KMS-11 (cell line): ENCODE measurements around the gene TMEM184B.
A peak's percentile ranks its signal among the peaks of the same experiment; 100 is the strongest.

Source experiments
- H2AFZ ChIP-seq: fragments of 200-600 bp; sonication (generic); 2 replicates; pipeline ENCODE4 v1.6.1; 2016; ENCODE audit warnings: antibody characterized with exemption, mixed run types, low read depth
- H3K27ac ChIP-seq: fragments of 200-600 bp; sonication (generic); 2 replicates; pipeline ENCODE4 v1.6.1; 2016; ENCODE audit warnings: mild to moderate bottlenecking, mixed run types
- H3K27me3 ChIP-seq: fragments of 200-600 bp; sonication (generic); 2 replicates; pipeline ENCODE4 v1.6.1; 2017; ENCODE audit warnings: mild to moderate bottlenecking, low read depth, mixed run types, moderate library complexity; ENCODE audit not compliant: insufficient read depth
- H3K36me3 ChIP-seq: fragments of 200-600 bp; sonication (generic); 2 replicates; pipeline ENCODE4 v1.6.1; 2017; ENCODE audit warnings: mild to moderate bottlenecking, mixed run types; ENCODE audit not compliant: insufficient read depth
- H3K4me1 ChIP-seq: fragments of 200-600 bp; sonication (generic); 2 replicates; pipeline ENCODE4 v1.6.1; 2016; ENCODE audit warnings: mild to moderate bottlenecking, low read depth, mixed run types; ENCODE audit not compliant: poor library complexity, severe bottlenecking
- H3K4me2 ChIP-seq: fragments of 200-600 bp; sonication (generic); 2 replicates; pipeline ENCODE4 v1.7.0; 2016; ENCODE audit warnings: mild to moderate bottlenecking, mixed run types
- H3K4me3 ChIP-seq: fragments of 200-600 bp; sonication (generic); IDR thresholded peaks from 2 replicates; pipeline ENCODE4 v1.6.1; 2017; ENCODE audit warnings: low read depth, low read length, mixed read lengths; ENCODE audit not compliant: insufficient read depth
- H3K79me2 ChIP-seq: fragments of 200-600 bp; sonication (generic); 2 replicates; pipeline ENCODE4 v1.6.1; 2016; ENCODE audit warnings: low read depth, mixed run types; ENCODE audit not compliant: insufficient read depth
- H3K9ac ChIP-seq: fragments of 200-600 bp; sonication (generic); 2 replicates; pipeline ENCODE4 v1.6.1; 2016; ENCODE audit warnings: mild to moderate bottlenecking, mixed run types
- H4K20me1 ChIP-seq: fragments of 200-600 bp; sonication (generic); 2 replicates; pipeline ENCODE4 v1.6.1; 2016; ENCODE audit warnings: mild to moderate bottlenecking, mixed run types; ENCODE audit not compliant: insufficient read depth
- CTCF ChIP-seq: fragments of 200-600 bp; sonication (generic); conservative IDR thresholded peaks from 2 replicates; pipeline ENCODE4 v1.6.1; 2017; ENCODE audit warnings: low read depth, mild to moderate bottlenecking, antibody characterized with exemption, low read length, moderate library complexity, mixed read lengths

The TMEM184B gene

GRCh38 chr22:38176170-38176741 lies 96.6 kb downstream of the TMEM184B start:
- Histone ChIP-seq H3K9ac (peak overlapping the region; percentile 66; the same call in 1 of the 2 replicates), H3K4me1 (peaks cover 61% of the 10 kb centered on the region), H4K20me1 (no peaks in the 10 kb centered on the region), H3K79me2 (no peaks in the 10 kb centered on the region), H2AFZ (peak overlapping the region; percentile 35; the same call in 1 of the 2 replicates), H3K27ac (peak overlapping the region; percentile 91), H3K27me3 (no peaks in the 10 kb centered on the region), H3K4me2 (peak overlapping the region; percentile 97), H3K4me3 (no peak overlapping the region), H3K36me3 (no peaks in the 10 kb centered on the region)
- no peak for TF ChIP-seq CTCF

GRCh38 chr22:38175206-38176118 lies 97.3 kb downstream of the TMEM184B start:
- Histone ChIP-seq H3K79me2 (no peaks in the 10 kb centered on the region), H3K27me3 (no peaks in the 10 kb centered on the region), H3K4me2 (peak overlapping the region; percentile 97; the same call in 1 of the 2 replicates), H3K4me1 (peaks cover 53% of the 10 kb centered on the region), H2AFZ (no peak overlapping the region), H3K9ac (peak overlapping the region; percentile 66; the same call in 1 of the 2 replicates), H3K36me3 (no peaks in the 10 kb centered on the region), H3K27ac (peak overlapping the region; percentile 91), H4K20me1 (no peaks in the 10 kb centered on the region), H3K4me3 (no peak overlapping the region)
- no peak for TF ChIP-seq CTCF

- Histone ChIP-seq H3K36me3 (no peaks in the 10 kb centered on the region), H3K4me2 (no peak overlapping the region), H3K4me1 (peaks cover 44% of the 10 kb centered on the region), H3K27ac (no peak overlapping the region), H3K9ac (no peak overlapping the region), H4K20me1 (no peaks in the 10 kb centered on the region), H3K79me2 (no peaks in the 10 kb centered on the region), H3K4me3 (no peak overlapping the region), H2AFZ (no peak overlapping the region), H3K27me3 (no peaks in the 10 kb centered on the region)
- TF ChIP-seq CTCF: no peak
Observed at GRCh38 chr22:38174626-38175025, 98.2 kb downstream of the TMEM184B start.

GRCh38 chr22:38173641-38173906 lies 99.2 kb downstream of the TMEM184B start:
- Histone ChIP-seq H3K4me2 (no peak overlapping the region), H3K9ac (no peak overlapping the region), H3K36me3 (no peaks in the 10 kb centered on the region), H3K27me3 (no peaks in the 10 kb centered on the region), H3K27ac (no peak overlapping the region), H3K4me1 (peaks cover 34% of the 10 kb centered on the region), H2AFZ (no peak overlapping the region), H3K4me3 (no peak overlapping the region), H3K79me2 (no peaks in the 10 kb centered on the region), H4K20me1 (no peaks in the 10 kb centered on the region)
- TF ChIP-seq CTCF: no peak
